A549 (cell line): ENCODE measurements around the gene MRPS34. TPM values are rescaled to one million over a fixed set of nuclear protein-coding genes. Genes with fewer than 3 reads are reported as not detected.
A peak's percentile ranks its signal among the peaks of the same experiment; 100 is the strongest.

Experiments used
- ATAC-seq, 2 experiments: fragments of 200-7000 bp in 1 of 2; fragments of >200 bp in 1 of 2; cut with Nextera tagmentation in 1 of 2; cut with Tn5 transposase in 1 of 2; 3 replicates each; pipeline versions ENCODE4 v1.8.0 to v1.9.1; 2018 to 2020; ENCODE audit warnings: mild to moderate bottlenecking in 1 of 2, moderate library complexity in 1 of 2
- CTCF ChIA-PET: fragments of 300-600 bp; sonication (Branson Sonifier 250); formaldehyde crosslinking; extraction: SDS; loops from one replicate; lab custom pipeline; 2021; ENCODE audit warnings: antibody characterized with exemption, inconsistent platforms; lab: Yijun Ruan, JAX
- POLR2A ChIA-PET: fragments of 350-600 bp; formaldehyde crosslinking; extraction: SDS; loops from one replicate; lab custom pipeline; 2021; ENCODE audit warnings: antibody characterized with exemption, inconsistent platforms; lab: Yijun Ruan, JAX
- DNase-seq, 2 experiments: peaks; one replicate each; pipeline versions ENCODE4 v3.0.0 to v3.0.0-alpha.2; 2011 to 2016; ENCODE audit warnings: low read depth in 1 of 2, low spot score in 1 of 2
- FAIRE-seq: peaks from 2 replicates; lab custom pipeline; 2011; peaks lifted over from hg19 to GRCh38; lab: Jason Lieb, UNC
- H3K27ac ChIP-seq, 2 experiments: fragments of >200 bp; sonication (Bioruptor Twin); formaldehyde crosslinking; 3 replicates each; pipeline ENCODE4 v1.5.1; 2016 to 2017
- H3K4me1 ChIP-seq: fragments of >200 bp; sonication (Bioruptor Twin); formaldehyde crosslinking; 3 replicates; pipeline ENCODE4 v1.6.1; 2016
- H3K4me2 ChIP-seq: fragments of >200 bp; sonication (Bioruptor Twin); formaldehyde crosslinking; 3 replicates; pipeline ENCODE4 v1.6.1; 2016
- H3K4me3 ChIP-seq: fragments of >200 bp; sonication (Bioruptor Twin); formaldehyde crosslinking; 3 replicates; pipeline ENCODE4 v1.5.1; 2016
- H3K9me3 ChIP-seq: fragments of >200 bp; sonication (Bioruptor Twin); formaldehyde crosslinking; 3 replicates; pipeline ENCODE4 v1.6.1; 2016
- CBX2 ChIP-seq: fragments of 200-600 bp; sonication (generic); IDR thresholded peaks from 2 replicates; pipeline ENCODE4 v1.6.1; 2016; ENCODE audit warnings: low read depth, mild to moderate bottlenecking, borderline replicate concordance
- CBX8 ChIP-seq: fragments of 200-600 bp; sonication (generic); IDR thresholded peaks from 2 replicates; pipeline ENCODE4 v1.6.1; 2016
- CEBPB ChIP-seq, 2 experiments: fragments of >200 bp in 1 of 2; sonication (Bioruptor Twin) in 1 of 2; formaldehyde crosslinking in 1 of 2; IDR thresholded peaks; 2 replicates each; pipeline ENCODE4 v1.6.1; 2012 to 2016
- EP300 ChIP-seq, 2 experiments: fragments of >200 bp; sonication (Bioruptor Twin); formaldehyde crosslinking; IDR thresholded peaks; 2 replicates in 1 of 2; 3 replicates in 1 of 2; pipeline ENCODE4 v1.6.1; 2016 to 2017
- FOSL2 ChIP-seq, 2 experiments: fragments of 450-650 bp in 1 of 2; fragments of >200 bp in 1 of 2; sonication (Bioruptor Twin) in 1 of 2; formaldehyde crosslinking; IDR thresholded peaks; 2 replicates each; pipeline versions ENCODE4 v1.5.0 to v1.6.1; 2016 to 2020; ENCODE audit warnings: mild to moderate bottlenecking in 1 of 2, moderate library complexity in 1 of 2
- FOXS1 ChIP-seq: fragments of 250-450 bp; sonication (Bioruptor Pico); IDR thresholded peaks from 2 replicates; pipeline ENCODE4 v1.5.0; 2020; ENCODE audit warnings: mild to moderate bottlenecking, moderate library complexity
- HEYL ChIP-seq: fragments of 250-450 bp; sonication (Bioruptor Pico); IDR thresholded peaks from 2 replicates; pipeline ENCODE4 v1.8.0; 2021; ENCODE audit warnings: mild to moderate bottlenecking, moderate library complexity
- JUN ChIP-seq, 2 experiments: fragments of >200 bp; sonication (Bioruptor Twin); formaldehyde crosslinking; IDR thresholded peaks; 2 replicates in 1 of 2; 3 replicates in 1 of 2; pipeline ENCODE4 v1.6.1; 2016 to 2017
- JUNB ChIP-seq: fragments of >200 bp; sonication (Bioruptor Twin); formaldehyde crosslinking; IDR thresholded peaks from 2 replicates; pipeline ENCODE4 v1.6.1; 2016
- MAFK ChIP-seq: fragments of 450-650 bp; IDR thresholded peaks from 2 replicates; pipeline ENCODE4 v1.6.1; 2014; ENCODE audit not compliant: partially characterized antibody
- MAZ ChIP-seq: fragments of 150-350 bp; IDR thresholded peaks from 2 replicates; pipeline ENCODE4 v1.6.1; 2014; ENCODE audit warnings: antibody characterized with exemption, low read depth, low read length, borderline replicate concordance
- MYC ChIP-seq: IDR thresholded peaks from 2 replicates; pipeline ENCODE4 v1.6.1; 2012; ENCODE audit warnings: mild to moderate bottlenecking, inconsistent platforms, low read length, improper control_type of control experiment, borderline replicate concordance
- PBX3 ChIP-seq: IDR thresholded peaks from 2 replicates; pipeline ENCODE4 v1.6.1; 2012
- RFX5 ChIP-seq: fragments of 450-650 bp; IDR thresholded peaks from 2 replicates; pipeline ENCODE4 v1.7.1; 2014; ENCODE audit warnings: antibody characterized with exemption, mild to moderate bottlenecking, moderate library complexity
- RNF2 ChIP-seq: fragments of 200-600 bp; sonication (generic); IDR thresholded peaks from 2 replicates; pipeline ENCODE4 v1.6.1; 2016; ENCODE audit warnings: low read depth, mild to moderate bottlenecking, antibody characterized with exemption, moderate library complexity, borderline replicate concordance
- SREBF2 ChIP-seq: fragments of 450-650 bp; IDR thresholded peaks from 2 replicates; pipeline ENCODE4 v1.6.1; 2014; ENCODE audit warnings: mild to moderate bottlenecking, moderate library complexity
- TFCP2L1 ChIP-seq: fragments of 250-450 bp; sonication (Bioruptor Pico); IDR thresholded peaks from 2 replicates; pipeline ENCODE4 v1.5.0; 2021; ENCODE audit warnings: mild to moderate bottlenecking
- ZC3H11A ChIP-seq: fragments of 450-650 bp; IDR thresholded peaks from 2 replicates; pipeline ENCODE4 v1.6.1; 2014; ENCODE audit warnings: antibody characterized with exemption, mild to moderate bottlenecking
- ZNF302 ChIP-seq: fragments of 250-450 bp; sonication (Bioruptor Pico); IDR thresholded peaks from 2 replicates; pipeline ENCODE4 v1.9.0; 2021; ENCODE audit warnings: inconsistent platforms, mild to moderate bottlenecking, moderate library complexity
- WGBS: methylation state at CpG from one replicate; pipeline ENCODE4 v1.1.6; 2017; ENCODE audit errors: missing lambda C conversion rate; 5-methylcytosine and 5-hydroxymethylcytosine counted together
- polyA plus RNA-seq, 4 experiments: library from polyadenylated mRNA; depleted of rRNA in 3 of 4; stranded (reverse); fragments of >200 nt; fragmentation: RNase III in 1 of 4; extraction: RNeasy Plus Mini Kit Qiagen cat#74134 plus additional on column Dnase treatment in 1 of 4; gene quantifications; 2 replicates in 3 of 4; 3 replicates in 1 of 4; pipeline ENCODE4 v1.2.3, GENCODE V29; 2011 to 2017
- TF ChIP-seq, protein P1 (sequence below): fragments of 250-450 bp; sonication (Bioruptor Pico); IDR thresholded peaks from 2 replicates; pipeline ENCODE4 v1.5.0; 2020; ENCODE audit warnings: low read depth, mild to moderate bottlenecking, moderate library complexity
- TF ChIP-seq, protein P2 (sequence below): fragments of 250-450 bp; sonication (Bioruptor Pico); IDR thresholded peaks from 2 replicates; pipeline ENCODE4 v1.5.0; 2021; ENCODE audit warnings: mild to moderate bottlenecking, moderate library complexity, borderline replicate concordance

Gene MRPS34
- polyA plus RNA-seq, 2 of the 4 experiments (the other 2 are of a cell fraction), result 118 to 220 TPM

- Histone ChIP-seq H3K9me3 (no peaks in the 10 kb centered on the region), H3K4me2 (no peak overlapping the region), H3K4me3 (no peak overlapping the region), H3K4me1 (peaks cover 17% of the 10 kb centered on the region), H3K27ac (no peak overlapping the region)
- CTCF ChIA-PET, result interaction anchor here (1.6 to 2.3 kb wide), 2 partner anchors 11 to 153 kb away, joined by 6 to 13 read pairs; no protein-coding TSS in a partner anchor
- POLR2A ChIA-PET, result no interaction called here
- ATAC-seq, result no peak
- TF ChIP-seq RFX5, result no peak
- no peak; a peak in 1 of 5 replicates for TF ChIP-seq JUN (IDR thresholded peaks at IDR 0.05)
- TF ChIP-seq CEBPB (IDR thresholded peaks at IDR 0.05), result no peak
- no peak for TF ChIP-seq HEYL
- TF ChIP-seq RNF2, result no peak
- TF ChIP-seq CBX2, result no peak
- TF ChIP-seq MAZ, result no peak
- no peak for TF ChIP-seq ZNF302 (CRISPR knock-in tag)
- TF ChIP-seq CBX8, result no peak
- TF ChIP-seq PBX3, result no peak
- TF ChIP-seq ZC3H11A, result no peak
- no peak for TF ChIP-seq SREBF2
- TF ChIP-seq JUNB, result no peak
- TF ChIP-seq MYC, result no peak
- no peak for TF ChIP-seq FOXS1 (CRISPR knock-in tag)
- TF ChIP-seq TFCP2L1 (CRISPR knock-in tag), result no peak
- TF ChIP-seq EP300 (IDR thresholded peaks at IDR 0.05), result no peak
- TF ChIP-seq, protein P1, sequence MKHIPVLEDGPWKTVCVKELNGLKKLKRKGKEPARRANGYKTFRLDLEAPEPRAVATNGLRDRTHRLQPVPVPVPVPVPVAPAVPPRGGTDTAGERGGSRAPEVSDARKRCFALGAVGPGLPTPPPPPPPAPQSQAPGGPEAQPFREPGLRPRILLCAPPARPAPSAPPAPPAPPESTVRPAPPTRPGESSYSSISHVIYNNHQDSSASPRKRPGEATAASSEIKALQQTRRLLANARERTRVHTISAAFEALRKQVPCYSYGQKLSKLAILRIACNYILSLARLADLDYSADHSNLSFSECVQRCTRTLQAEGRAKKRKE, result no peak
- no peak for TF ChIP-seq FOSL2 (IDR thresholded peaks at IDR 0.05)
- TF ChIP-seq FOSL2 (CRISPR knock-in tag; IDR thresholded peaks at IDR 0.05), result no peak
- TF ChIP-seq, protein P2, sequence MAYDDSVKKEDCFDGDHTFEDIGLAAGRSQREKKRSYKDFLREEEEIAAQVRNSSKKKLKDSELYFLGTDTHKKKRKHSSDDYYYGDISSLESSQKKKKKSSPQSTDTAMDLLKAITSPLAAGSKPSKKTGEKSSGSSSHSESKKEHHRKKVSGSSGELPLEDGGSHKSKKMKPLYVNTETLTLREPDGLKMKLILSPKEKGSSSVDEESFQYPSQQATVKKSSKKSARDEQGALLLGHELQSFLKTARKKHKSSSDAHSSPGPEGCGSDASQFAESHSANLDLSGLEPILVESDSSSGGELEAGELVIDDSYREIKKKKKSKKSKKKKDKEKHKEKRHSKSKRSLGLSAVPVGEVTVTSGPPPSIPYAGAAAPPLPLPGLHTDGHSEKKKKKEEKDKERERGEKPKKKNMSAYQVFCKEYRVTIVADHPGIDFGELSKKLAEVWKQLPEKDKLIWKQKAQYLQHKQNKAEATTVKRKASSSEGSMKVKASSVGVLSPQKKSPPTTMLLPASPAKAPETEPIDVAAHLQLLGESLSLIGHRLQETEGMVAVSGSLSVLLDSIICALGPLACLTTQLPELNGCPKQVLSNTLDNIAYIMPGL (CRISPR knock-in tag), result no peak
- TF ChIP-seq, all 56 proteins: peak for 0
- WGBS, result 90% methylated on average over 18 of the region's 28 CpGs
- DNase-seq, result no peak
- no peak for FAIRE-seq
Observed at GRCh38 chr16:1775846-1776671, 3.1 kb upstream of the MRPS34 start.

DNA sequence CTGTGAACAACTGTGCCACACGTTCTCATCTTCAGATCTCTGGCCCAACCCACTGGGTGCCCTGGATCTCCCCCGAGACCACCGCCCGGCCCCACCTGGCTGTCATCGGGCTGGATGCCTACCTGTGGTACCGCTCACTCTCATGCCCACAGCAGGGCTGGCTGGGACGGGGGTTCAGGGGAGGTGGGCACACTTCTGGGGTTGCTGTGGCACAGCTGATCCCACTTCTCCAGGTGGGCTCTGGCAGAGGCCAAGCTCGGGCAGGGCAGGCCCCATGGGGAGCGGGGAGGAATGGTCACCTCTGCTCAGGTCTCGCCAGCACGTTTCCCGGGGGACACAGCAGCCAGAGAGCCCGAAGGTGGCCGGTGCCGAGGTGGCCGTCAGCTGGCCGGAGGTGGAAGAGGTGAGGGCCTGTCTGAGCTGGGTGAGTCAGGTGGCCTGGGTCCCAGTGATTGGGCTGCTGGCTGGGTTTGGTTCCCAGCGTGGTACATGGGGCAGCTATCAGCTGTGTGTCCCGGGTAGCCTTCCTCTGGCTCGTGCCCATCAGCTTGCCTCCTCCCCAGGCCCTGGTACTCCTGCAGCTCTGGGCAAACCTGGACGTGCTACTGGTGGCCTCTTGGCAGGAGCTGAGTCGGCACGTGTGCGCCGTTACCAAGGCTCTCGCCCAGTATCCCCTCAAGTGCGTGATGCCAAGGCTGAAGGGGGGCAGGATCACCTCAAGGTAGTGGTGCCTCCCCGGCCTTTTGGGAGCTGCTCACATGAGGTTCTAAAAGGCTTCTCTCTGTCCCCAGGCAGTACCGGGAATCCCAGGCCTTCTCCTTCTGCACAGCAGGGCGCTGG is 2.3 kb upstream of the MRPS34 start:
- TF ChIP-seq CBX2 (no peak), MAFK (peak; percentile 10)
- TF ChIP-seq, all 56 proteins: peak for 1
- Histone ChIP-seq H3K4me1 (peaks cover 16% of the 10 kb centered on the region), H3K9me3 (no peaks in the 10 kb centered on the region), H3K27ac (no peak overlapping the region), H3K4me3 (no peak overlapping the region), H3K4me2 (no peak overlapping the region)
- POLR2A ChIA-PET, result no interaction called here
- DNase-seq, result no peak
- no peak for FAIRE-seq
- CTCF ChIA-PET, result interaction anchor here (1.0 to 2.3 kb wide), 4 partner anchors 10 to 97 kb away, joined by 4 to 13 read pairs (median 5); partner anchors contain the start of gene JPT2
- 92% methylated on average over 19 of the region's 30 CpGs for WGBS
- no peak for ATAC-seq
